GM19351 (cell line): Measurements from ENCODE around the gene SIX2.

Experiments
- ATAC-seq: cut with Tn5 transposase; IDR thresholded peaks from one replicate; pipeline ENCODE4 v1.9.1; 2021; ENCODE audit warnings: mild to moderate bottlenecking, moderate library complexity; ENCODE audit not compliant: unreplicated experiment

SIX2 gene

DNA sequence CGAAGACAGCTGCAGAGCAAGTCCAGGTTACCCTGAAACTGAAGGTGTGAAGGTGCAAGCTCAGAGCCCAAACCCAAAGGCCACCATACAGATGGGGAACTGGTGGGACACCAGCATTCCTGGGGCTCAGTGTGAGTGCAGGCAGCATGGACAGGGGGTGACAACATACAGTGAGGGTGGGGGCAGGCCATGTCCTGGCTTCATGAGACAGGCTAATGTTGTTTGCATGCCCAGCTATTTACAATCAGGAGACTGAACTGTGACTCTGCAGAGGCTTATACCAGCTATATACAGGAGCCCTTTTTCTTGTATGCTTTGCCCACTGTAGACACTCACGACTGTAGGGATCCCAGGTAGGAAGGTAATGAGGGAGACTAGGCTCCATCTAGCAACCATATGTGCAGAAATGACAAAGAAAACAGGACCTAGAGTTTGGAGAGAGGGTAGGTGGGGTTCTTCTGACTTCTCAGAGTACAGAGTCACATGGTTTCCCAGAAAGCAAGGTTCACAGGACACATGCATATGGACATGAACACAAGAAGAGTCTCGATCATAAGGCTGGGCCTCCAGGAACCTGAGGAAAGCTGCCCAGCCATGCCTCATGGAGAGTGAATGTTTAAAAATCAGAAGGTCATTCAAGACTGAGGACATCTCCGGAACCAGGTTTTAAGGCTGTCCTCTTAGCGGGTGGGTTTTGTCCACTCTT lies 41.4 kb downstream of the SIX2 start:
- no peak for ATAC-seq

GRCh38 chr2:44967056-44967455 lies 42.2 kb downstream of the SIX2 start:
- ATAC-seq: no peak

DNA sequence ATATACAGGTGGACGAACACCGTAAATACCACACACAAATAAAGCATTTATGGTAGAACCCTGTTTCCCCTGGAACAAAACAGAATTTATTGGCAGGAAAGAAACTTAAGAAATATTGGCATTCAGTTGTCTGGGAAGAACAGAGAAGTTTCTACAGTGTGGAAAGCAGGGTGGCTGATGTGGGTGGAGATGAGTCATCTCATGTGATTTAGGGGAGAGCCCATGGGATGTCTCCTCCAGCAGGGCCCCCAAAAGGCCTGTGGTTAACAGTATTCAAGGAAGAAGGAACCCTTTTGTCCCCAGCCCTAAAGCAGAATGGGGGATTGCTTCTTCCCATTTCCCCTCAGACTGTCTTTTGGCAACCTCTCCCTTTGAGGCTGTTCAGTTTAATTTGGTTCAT lies 43.6 kb downstream of the SIX2 start:
- ATAC-seq: no peak

DNA sequence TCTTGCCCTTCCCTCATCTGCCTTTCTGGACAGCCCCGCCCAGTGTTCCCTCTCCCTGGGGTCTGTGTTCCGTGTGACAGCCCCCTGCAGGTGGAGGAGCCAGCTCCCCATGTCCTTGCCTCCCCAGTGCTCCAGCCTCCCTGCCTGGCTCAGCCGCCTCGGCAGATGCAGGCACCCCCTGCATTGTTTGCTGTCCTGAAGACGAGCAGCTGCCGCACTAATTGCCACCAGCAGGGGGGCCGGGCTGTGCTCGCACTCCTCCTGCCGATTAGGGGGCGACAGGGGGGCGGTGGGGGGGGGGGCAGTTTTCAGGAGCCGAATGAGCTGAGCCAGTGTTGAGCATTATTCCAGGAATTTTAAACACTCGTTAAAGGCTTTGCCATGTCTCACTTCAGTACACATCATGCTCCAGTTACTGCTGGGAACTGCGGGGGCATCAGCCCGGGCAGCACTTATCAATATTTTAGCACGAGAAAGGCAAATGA lies 44.5 kb downstream of the SIX2 start:
- ATAC-seq: no peak

GRCh38 chr2:44962176-44962695 lies 47.0 kb downstream of the SIX2 start:
- ATAC-seq: no peak

GRCh38 chr2:44960871-44961270 lies 48.4 kb downstream of the SIX2 start:
- no peak for ATAC-seq

DNA sequence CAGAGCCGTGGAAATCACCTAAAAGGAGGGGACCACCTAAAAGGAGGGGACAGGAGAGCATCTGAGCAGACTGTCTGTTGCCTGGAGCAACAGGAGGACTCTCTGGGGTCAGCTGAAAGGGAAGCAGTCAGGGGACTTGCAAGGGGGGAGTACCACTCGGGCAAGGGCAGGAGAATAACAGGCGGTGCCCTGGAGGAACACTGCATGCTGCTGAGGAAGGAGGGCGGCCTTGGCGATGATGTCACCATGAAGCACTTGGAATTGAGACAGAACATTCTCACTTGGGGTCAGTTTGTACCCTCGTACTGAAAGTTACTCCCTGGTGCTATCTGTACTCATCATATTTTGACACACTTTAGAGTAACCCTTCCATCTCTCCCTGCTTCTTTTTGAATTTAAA lies 49.4 kb downstream of the SIX2 start:
- no peak for ATAC-seq

GRCh38 chr2:44957656-44958327 lies 51.5 kb downstream of the SIX2 start:
- no peak for ATAC-seq

- no peak for ATAC-seq
These were observed 52.4 kb downstream of the SIX2 start for GRCh38 chr2:44956843-44957242.

- peak; percentile 77 for ATAC-seq
These were observed 53.5 kb downstream of the SIX2 start for GRCh38 chr2:44955593-44956392.
